ENCODE results near the gene MTX1. TPM values are rescaled to one million over a fixed set of nuclear protein-coding genes. Genes with fewer than 3 reads are reported as not detected.

MTX1 gene
- total and polyA plus RNA-seq, 2 donors = 35.1 to 36.8 TPM

- H3K4me1 ChIP-seq (ENCODE audit: control insufficient read depth in 2 of 2, insufficient read depth in 2 of 2, low read length in 2 of 2) = peaks cover 9 to 32% of the 10 kb centered on the region in 2 donors
These were observed 45.8 kb downstream of the MTX1 start for GRCh38 chr1:155254228-155254713.

DNA sequence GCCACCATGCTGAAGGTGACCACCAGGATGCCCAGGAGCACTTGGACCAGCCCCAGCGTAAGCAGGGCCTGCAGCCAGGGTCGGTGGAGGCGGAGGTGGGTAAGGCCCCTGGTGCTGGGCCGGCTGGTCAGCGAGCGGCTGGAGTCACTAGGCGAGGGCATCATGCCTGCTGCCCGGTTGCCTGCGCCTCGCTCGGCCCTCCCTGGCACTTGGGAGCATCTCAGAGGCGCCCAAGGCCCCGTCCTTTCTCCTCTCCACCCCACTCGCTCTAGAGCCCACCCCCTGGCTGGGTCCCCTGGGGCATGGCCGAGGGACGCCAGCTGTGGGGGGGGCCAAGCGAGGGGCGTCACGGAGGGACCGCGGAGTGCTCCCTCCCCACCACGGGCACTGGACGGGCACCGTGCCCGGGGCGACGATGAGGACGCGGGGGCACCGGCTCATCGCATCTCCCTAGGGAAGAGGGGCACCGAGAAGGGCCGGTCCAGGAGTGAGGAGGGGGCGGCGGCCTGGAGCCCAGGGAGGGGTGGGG, 46.3 kb downstream of the MTX1 start:
- no peak for DNase-seq (ENCODE audit: low read depth in 6 of 9, low spot score in 9 of 9)
- H3K27ac ChIP-seq (ENCODE audit: low read depth in 1 of 2, low read length in 1 of 2) = no peak overlapping the region
- 13% methylated on average over 35 of the region's 35 CpGs for WGBS

More at GRCh38 chr1:155254228-155254713, 45.8 kb downstream of the MTX1 start:
- Histone ChIP-seq H3K27ac (ENCODE audit: low read depth in 1 of 2, low read length in 1 of 2) (no peak overlapping the region), H3K27me3 (ENCODE audit: control insufficient read depth in 2 of 2, insufficient read depth in 1 of 2, low read length in 1 of 2) (no peaks in the 10 kb centered on the region), H3K9me3 (ENCODE audit: control insufficient read depth in 2 of 2, insufficient read depth in 1 of 2, low read length in 1 of 2) (peaks cover 0 to 3% of the 10 kb centered on the region in 2 donors), H3K4me3 (ENCODE audit: low read length in 2 of 2) (peak overlapping the region; percentile 63 to 85), H3K36me3 (ENCODE audit: control insufficient read depth in 2 of 2, insufficient read depth in 2 of 2, low read length in 1 of 2) (peaks cover 18 to 21% of the 10 kb centered on the region in 2 donors)
- WGBS = 77% methylated on average over 12 of the region's 12 CpGs
- DNase-seq (ENCODE audit: low read depth in 6 of 9, low spot score in 9 of 9) = no peak

DNA sequence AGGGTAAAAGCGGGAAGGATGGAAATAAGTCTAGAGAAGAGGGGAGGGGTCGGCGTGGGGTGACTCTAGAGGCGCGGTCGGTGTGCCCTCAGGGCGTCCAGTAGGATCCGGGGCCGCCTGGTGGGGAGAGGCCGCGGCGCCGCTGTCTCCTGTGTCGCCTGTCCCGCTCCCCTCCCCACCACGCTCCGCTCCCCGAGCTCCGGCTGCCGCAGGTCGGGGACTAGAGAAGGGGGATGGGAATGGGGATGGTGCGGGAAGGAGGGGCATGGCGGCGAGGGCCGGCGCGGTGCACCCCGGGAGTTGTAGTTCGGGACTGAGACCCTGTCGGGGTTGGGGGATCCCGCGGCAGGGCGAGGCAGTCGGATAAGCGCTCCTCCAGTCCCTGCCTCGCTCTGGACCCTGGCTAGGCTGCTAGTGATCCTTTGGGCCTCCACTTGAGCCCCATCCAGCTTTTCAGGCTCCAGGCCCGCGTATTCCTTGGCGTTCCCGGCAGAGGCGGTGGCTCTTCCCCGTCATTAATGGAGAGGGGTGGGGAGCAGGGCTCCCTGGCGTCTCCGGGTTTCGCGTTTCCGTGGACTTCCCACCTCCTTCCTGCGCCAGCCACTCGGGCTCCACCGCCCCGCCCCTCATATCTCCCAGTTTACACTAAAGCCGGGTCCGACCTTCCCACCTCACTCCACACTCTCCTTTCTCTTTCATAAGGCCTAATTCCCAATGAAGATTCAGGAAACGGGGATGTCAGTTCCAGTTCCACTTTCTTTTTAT, 46.9 kb downstream of the MTX1 start, which contains the start of gene ENTREP3:
Gene ENTREP3 (minus strand): TSS at position 241 of the 765 bp plus-strand sequence. CDS start 606 bp downstream, outside the sequence.
- peaks cover 9 to 25% of the 10 kb centered on the region in 2 donors for H3K4me1 ChIP-seq (ENCODE audit: control insufficient read depth in 2 of 2, insufficient read depth in 2 of 2, low read length in 2 of 2)
- H3K4me3 ChIP-seq (ENCODE audit: low read length in 2 of 2) = peak within 1 kb of the TSS; percentile 63 to 85
- no peaks in the 10 kb centered on the region for H3K27me3 ChIP-seq (ENCODE audit: control insufficient read depth in 2 of 2, insufficient read depth in 1 of 2, low read length in 1 of 2)
- peaks cover 0 to 3% of the 10 kb centered on the region in 2 donors for H3K9me3 ChIP-seq (ENCODE audit: control insufficient read depth in 2 of 2, insufficient read depth in 1 of 2, low read length in 1 of 2)
- H3K36me3 ChIP-seq (ENCODE audit: control insufficient read depth in 2 of 2, insufficient read depth in 2 of 2, low read length in 1 of 2) = peaks cover 18 to 30% of the 10 kb centered on the region in 2 donors
- H3K27ac ChIP-seq (ENCODE audit: low read depth in 1 of 2, low read length in 1 of 2) = peak within 1 kb of the TSS; percentile 80 to 85
- DNase-seq (ENCODE audit: low read depth in 6 of 9, low spot score in 9 of 9) = peak in 5 of 9 donors; percentile 57 to 85 (median 78)
- WGBS = 11% methylated on average over 54 of the region's 54 CpGs

More for the DNA sequence above, 46.3 kb downstream of the MTX1 start:
- Histone ChIP-seq H3K4me3 (ENCODE audit: low read length in 2 of 2) (peak overlapping the region; percentile 63 to 85), H3K4me1 (ENCODE audit: control insufficient read depth in 2 of 2, insufficient read depth in 2 of 2, low read length in 2 of 2) (peaks cover 9 to 32% of the 10 kb centered on the region in 2 donors), H3K27me3 (ENCODE audit: control insufficient read depth in 2 of 2, insufficient read depth in 1 of 2, low read length in 1 of 2) (no peaks in the 10 kb centered on the region), H3K36me3 (ENCODE audit: control insufficient read depth in 2 of 2, insufficient read depth in 2 of 2, low read length in 1 of 2) (peaks cover 18 to 26% of the 10 kb centered on the region in 2 donors), H3K9me3 (ENCODE audit: control insufficient read depth in 2 of 2, insufficient read depth in 1 of 2, low read length in 1 of 2) (peaks cover 0 to 3% of the 10 kb centered on the region in 2 donors)

DNA sequence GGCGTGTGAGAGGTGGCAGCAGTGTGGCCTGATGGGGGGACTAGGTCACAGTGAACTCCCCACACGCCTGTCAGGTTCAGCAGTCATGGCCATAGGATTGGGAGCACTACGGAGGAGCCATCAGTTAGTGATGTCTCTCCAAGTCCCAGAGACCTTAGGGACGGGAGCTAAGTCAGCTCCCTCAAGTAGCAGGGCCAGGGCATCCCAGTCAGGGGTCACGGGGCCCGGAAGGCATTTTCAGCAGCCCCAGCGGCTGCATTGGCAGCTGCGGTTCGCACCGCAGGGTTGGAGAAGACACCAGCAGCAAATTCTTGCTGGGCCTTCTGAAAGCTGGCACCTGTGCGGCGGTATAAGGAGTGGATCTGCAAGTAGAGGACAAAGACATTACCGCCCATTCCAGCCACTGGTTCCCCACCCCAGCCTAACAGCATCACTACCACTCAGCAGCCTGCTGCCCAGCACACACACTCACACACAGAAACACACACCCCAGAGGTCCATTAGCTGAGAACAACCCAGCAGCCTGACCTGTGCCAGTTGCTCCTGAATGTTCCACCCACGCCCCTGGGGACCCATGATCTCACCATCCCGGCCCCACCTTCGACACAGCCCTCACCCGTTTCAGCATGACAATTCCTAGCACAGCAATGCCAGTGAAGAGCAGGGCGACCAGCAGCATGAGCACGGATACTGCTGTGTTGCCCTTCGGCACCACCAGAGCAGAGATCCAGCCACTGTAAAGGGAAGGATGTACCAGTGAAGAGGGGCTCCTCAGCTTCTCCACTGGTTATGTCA, 47.8 kb downstream of the MTX1 start:
- peaks cover 10 to 25% of the 10 kb centered on the region in 2 donors for H3K4me1 ChIP-seq (ENCODE audit: control insufficient read depth in 2 of 2, insufficient read depth in 2 of 2, low read length in 2 of 2)
- H3K27me3 ChIP-seq (ENCODE audit: control insufficient read depth in 2 of 2, insufficient read depth in 1 of 2, low read length in 1 of 2) = no peaks in the 10 kb centered on the region
- DNase-seq (ENCODE audit: low read depth in 6 of 9, low spot score in 9 of 9) = peak in 1 of 9 donors; percentile 4
- H3K4me3 ChIP-seq (ENCODE audit: low read length in 2 of 2) = no peak overlapping the region
- peak overlapping the region; percentile 80 to 85 for H3K27ac ChIP-seq (ENCODE audit: low read depth in 1 of 2, low read length in 1 of 2)
- whole genome bisulfite sequencing = 95% methylated on average over 20 of the region's 20 CpGs
- peaks cover 18 to 32% of the 10 kb centered on the region in 2 donors for H3K36me3 ChIP-seq (ENCODE audit: control insufficient read depth in 2 of 2, insufficient read depth in 2 of 2, low read length in 1 of 2)
- no peaks in the 10 kb centered on the region for H3K9me3 ChIP-seq (ENCODE audit: control insufficient read depth in 2 of 2, insufficient read depth in 1 of 2, low read length in 1 of 2)

DNA sequence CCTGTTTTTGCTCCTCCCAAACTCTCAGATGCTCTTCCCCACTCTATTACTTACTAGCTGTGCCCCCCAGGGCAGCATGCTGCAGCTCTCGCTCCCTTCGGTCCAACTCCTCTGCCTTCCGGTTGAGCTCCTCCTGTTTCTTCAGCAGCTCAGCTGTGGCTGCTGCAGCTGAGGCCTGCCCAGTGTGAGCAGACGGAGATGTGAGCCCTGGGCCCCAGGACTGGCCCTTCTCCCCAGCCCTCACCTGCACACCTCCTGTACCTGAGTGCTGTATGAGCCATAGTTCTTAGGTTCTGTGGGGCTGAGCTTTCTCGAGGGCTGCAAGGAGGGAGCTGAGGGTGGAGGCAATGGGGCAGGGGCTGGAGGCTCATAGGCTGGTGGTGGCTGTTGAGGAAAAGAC, 51.8 kb downstream of the MTX1 start:
- Histone ChIP-seq H3K36me3 (ENCODE audit: control insufficient read depth in 2 of 2, insufficient read depth in 2 of 2, low read length in 1 of 2) (peaks cover 28 to 61% of the 10 kb centered on the region in 2 donors), H3K4me3 (ENCODE audit: low read length in 2 of 2) (no peak overlapping the region), H3K27me3 (ENCODE audit: control insufficient read depth in 2 of 2, insufficient read depth in 1 of 2, low read length in 1 of 2) (no peaks in the 10 kb centered on the region), H3K4me1 (ENCODE audit: control insufficient read depth in 2 of 2, insufficient read depth in 2 of 2, low read length in 2 of 2) (peaks cover 13 to 26% of the 10 kb centered on the region in 2 donors), H3K27ac (ENCODE audit: low read depth in 1 of 2, low read length in 1 of 2) (no peak overlapping the region), H3K9me3 (ENCODE audit: control insufficient read depth in 2 of 2, insufficient read depth in 1 of 2, low read length in 1 of 2) (no peaks in the 10 kb centered on the region)
- over 99% methylated on average over 5 of the region's 5 CpGs for WGBS
- DNase-seq (ENCODE audit: low read depth in 6 of 9, low spot score in 9 of 9) = no peak

DNA sequence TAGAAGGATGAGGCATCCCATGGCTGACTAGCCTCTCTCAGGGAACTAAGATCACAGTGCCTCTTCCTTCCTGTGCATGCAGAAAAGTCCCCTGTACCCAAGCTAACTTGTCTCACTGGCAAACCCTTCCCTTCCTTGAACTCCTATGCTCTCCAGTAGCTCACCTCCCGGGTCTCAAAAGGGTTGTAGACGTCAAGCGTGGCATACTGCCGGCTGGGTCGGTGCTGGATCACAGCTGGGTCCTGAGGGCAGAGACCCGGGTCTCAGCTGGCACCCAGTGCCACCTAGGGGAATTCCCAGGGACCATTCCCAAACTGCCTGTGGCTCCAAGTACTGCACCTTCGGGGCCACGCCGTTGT, 53.0 kb downstream of the MTX1 start:
- WGBS = 1% methylated on average over 9 of the region's 9 CpGs
- Histone ChIP-seq H3K27me3 (ENCODE audit: control insufficient read depth in 2 of 2, insufficient read depth in 1 of 2, low read length in 1 of 2) (no peaks in the 10 kb centered on the region), H3K4me3 (ENCODE audit: low read length in 2 of 2) (peak overlapping the region; percentile 86 to 88), H3K4me1 (ENCODE audit: control insufficient read depth in 2 of 2, insufficient read depth in 2 of 2, low read length in 2 of 2) (peaks cover 9 to 18% of the 10 kb centered on the region in 2 donors), H3K36me3 (ENCODE audit: control insufficient read depth in 2 of 2, insufficient read depth in 2 of 2, low read length in 1 of 2) (peaks cover 33 to 67% of the 10 kb centered on the region in 2 donors), H3K9me3 (ENCODE audit: control insufficient read depth in 2 of 2, insufficient read depth in 1 of 2, low read length in 1 of 2) (no peaks in the 10 kb centered on the region), H3K27ac (ENCODE audit: low read depth in 1 of 2, low read length in 1 of 2) (peak overlapping the region; percentile 67 to 86)
- DNase-seq (ENCODE audit: low read depth in 6 of 9, low spot score in 9 of 9) = peak in 2 of 9 donors; percentile 23 to 41

- H3K4me3 ChIP-seq (ENCODE audit: low read length in 2 of 2) = peak within 1 kb of the TSS; percentile 86 to 88
- peak within 1 kb of the TSS; percentile 67 to 86 for H3K27ac ChIP-seq (ENCODE audit: low read depth in 1 of 2, low read length in 1 of 2)
- H3K4me1 ChIP-seq (ENCODE audit: control insufficient read depth in 2 of 2, insufficient read depth in 2 of 2, low read length in 2 of 2) = peaks cover 9 to 18% of the 10 kb centered on the region in 2 donors
- 3% methylated on average over 47 of the region's 47 CpGs for WGBS
- peak; percentile 70 to 92 (median 84) for DNase-seq (ENCODE audit: low read depth in 6 of 9, low spot score in 9 of 9)
- H3K9me3 ChIP-seq (ENCODE audit: control insufficient read depth in 2 of 2, insufficient read depth in 1 of 2, low read length in 1 of 2) = no peaks in the 10 kb centered on the region
- peaks cover 32 to 69% of the 10 kb centered on the region in 2 donors for H3K36me3 ChIP-seq (ENCODE audit: control insufficient read depth in 2 of 2, insufficient read depth in 2 of 2, low read length in 1 of 2)
- H3K27me3 ChIP-seq (ENCODE audit: control insufficient read depth in 2 of 2, insufficient read depth in 1 of 2, low read length in 1 of 2) = no peaks in the 10 kb centered on the region
These were observed 53.6 kb downstream of the MTX1 start, which contains the start of gene SCAMP3 for GRCh38 chr1:155261852-155262673. SCAMP3 (minus strand) TSS chr1:155262360; CDS start chr1:155262151, 209 bp downstream.

GRCh38 chr1:155263067-155263466, 54.6 kb downstream of the MTX1 start:
- Histone ChIP-seq H3K9me3 (ENCODE audit: control insufficient read depth in 2 of 2, insufficient read depth in 1 of 2, low read length in 1 of 2) (no peaks in the 10 kb centered on the region), H3K4me3 (ENCODE audit: low read length in 2 of 2) (no peak overlapping the region), H3K36me3 (ENCODE audit: control insufficient read depth in 2 of 2, insufficient read depth in 2 of 2, low read length in 1 of 2) (peaks cover 38 to 75% of the 10 kb centered on the region in 2 donors), H3K27me3 (ENCODE audit: control insufficient read depth in 2 of 2, insufficient read depth in 1 of 2, low read length in 1 of 2) (no peaks in the 10 kb centered on the region), H3K27ac (ENCODE audit: low read depth in 1 of 2, low read length in 1 of 2) (no peak overlapping the region), H3K4me1 (ENCODE audit: control insufficient read depth in 2 of 2, insufficient read depth in 2 of 2, low read length in 2 of 2) (peaks cover 9 to 18% of the 10 kb centered on the region in 2 donors)
- over 99% methylated on average over 11 of the region's 11 CpGs for WGBS
- no peak for DNase-seq (ENCODE audit: low read depth in 6 of 9, low spot score in 9 of 9)

Data from thymus (tissue), 11 donors.